GM12878 (cell line): ENCODE measurements around the gene KDM8. TPM values are rescaled to one million over a fixed set of nuclear protein-coding genes. Genes with fewer than 3 reads are reported as not detected.

ENCODE experiments used
- ATAC-seq: fragments of 200-7000 bp; cut with Tn5 transposase; 3 replicates; pipeline ENCODE4 v1.9.1; 2020; ENCODE audit warnings: mild to moderate bottlenecking, moderate library complexity
- BruUV-seq: library from RNA; stranded (reverse); fragments of 400-500 nt; replicated peaks from 2 replicates; lab custom pipeline; 2021; lab: Mats Ljungman, UMichigan
- CTCF ChIA-PET: fragments of 300-600 bp; sonication (Branson Sonifier 250); formaldehyde crosslinking; extraction: SDS; loops from one replicate; lab custom pipeline; 2021; ENCODE audit warnings: inconsistent platforms; lab: Yijun Ruan, JAX
- POLR2A ChIA-PET: fragments of 350-600 bp; formaldehyde crosslinking; extraction: SDS; loops from one replicate; lab custom pipeline; 2021; ENCODE audit warnings: inconsistent platforms; lab: Charles Lee
- RAD21 ChIA-PET: fragments of 300-600 bp; sonication (Branson Sonifier 250); formaldehyde crosslinking; loops from one replicate; lab custom pipeline; 2023; ENCODE audit warnings: antibody characterized with exemption; ENCODE audit not compliant: unreplicated experiment; lab: Charles Lee
- SMC1A ChIA-PET: fragments of 300-600 bp; sonication (Branson Sonifier 250); formaldehyde crosslinking; loops from one replicate; lab custom pipeline; 2023; ENCODE audit not compliant: unreplicated experiment, uncharacterized antibody; lab: Charles Lee
- DNase-seq: peaks from one replicate; pipeline ENCODE4 v3.0.0-alpha.2; 2011; ENCODE audit warnings: low read depth, low spot score
- FAIRE-seq: peaks from 3 replicates; lab custom pipeline; 2011; peaks lifted over from hg19 to GRCh38; lab: Jason Lieb, UNC
- H2AFZ ChIP-seq: 2 replicates; pipeline ENCODE4 v1.6.0; 2011; ENCODE audit warnings: low read depth, low read length, control low read depth; ENCODE audit not compliant: control insufficient read depth
- H3K27ac ChIP-seq: 2 replicates; pipeline ENCODE4 v1.5.1; 2011; ENCODE audit warnings: control low read depth; ENCODE audit not compliant: control insufficient read depth, insufficient read depth
- H3K27me3 ChIP-seq, 2 experiments: replicated peaks in 1 of 2; 2 replicates each; pipeline versions ENCODE4 v1.6.0 to v1.6.1; 2011; ENCODE audit warnings: low read length in 1 of 2; ENCODE audit not compliant: control insufficient read depth in 2 of 2, insufficient read depth in 2 of 2
- H3K36me3 ChIP-seq, 2 experiments: 2 replicates each; pipeline ENCODE4 v1.5.1; 2011; ENCODE audit warnings: low read length in 1 of 2; ENCODE audit not compliant: control insufficient read depth in 2 of 2, insufficient read depth in 2 of 2
- H3K4me1 ChIP-seq: 2 replicates; pipeline ENCODE4 v1.6.1; 2011; ENCODE audit warnings: mild to moderate bottlenecking, low read length, moderate library complexity, mixed read lengths; ENCODE audit not compliant: control insufficient read depth, insufficient read depth
- H3K4me2 ChIP-seq: 2 replicates; pipeline ENCODE4 v1.6.0; 2011; ENCODE audit warnings: control low read depth; ENCODE audit not compliant: control insufficient read depth, insufficient read depth
- H3K4me3 ChIP-seq: fragments of 200-600 bp; sonication (generic); 2 replicates; pipeline ENCODE4 v1.5.1; 2016
- H3K79me2 ChIP-seq: 2 replicates; pipeline ENCODE4 v1.6.0; 2011; ENCODE audit warnings: low read length; ENCODE audit not compliant: control insufficient read depth, insufficient read depth
- H3K9ac ChIP-seq: 2 replicates; pipeline ENCODE4 v1.8.0; 2011; ENCODE audit warnings: low read length, control low read depth, mixed read lengths; ENCODE audit not compliant: control insufficient read depth, insufficient read depth
- H3K9me3 ChIP-seq: replicated peaks from 3 replicates; pipeline ENCODE4 v1.5.1; 2011; ENCODE audit warnings: mild to moderate bottlenecking, low read length; ENCODE audit not compliant: control insufficient read depth, insufficient read depth
- H4K20me1 ChIP-seq: 2 replicates; pipeline ENCODE4 v1.6.0; 2011; ENCODE audit not compliant: control insufficient read depth, insufficient read depth
- BRCA1 ChIP-seq: IDR thresholded peaks from 2 replicates; pipeline ENCODE4 v1.6.1; 2011; ENCODE audit warnings: low read depth, low read length, improper control_type of control experiment
- CBX5 ChIP-seq: sonication (generic); IDR thresholded peaks from 2 replicates; pipeline ENCODE4 v1.6.1; 2016; ENCODE audit warnings: low read depth, moderate library complexity, mild to moderate bottlenecking, inconsistent platforms
- ESRRA ChIP-seq: IDR thresholded peaks from 2 replicates; pipeline ENCODE4 v1.6.1; 2012; ENCODE audit warnings: mild to moderate bottlenecking, low read length, improper control_type of control experiment
- MTA2 ChIP-seq: fragments of 450-650 bp; IDR thresholded peaks from 2 replicates; pipeline ENCODE4 v1.6.1; 2016; ENCODE audit warnings: low read depth, mild to moderate bottlenecking, moderate library complexity
- MTA3 ChIP-seq: IDR thresholded peaks from 2 replicates; pipeline ENCODE4 v1.6.1; 2012; ENCODE audit warnings: low read length, inconsistent platforms, borderline replicate concordance
- MYC ChIP-seq: IDR thresholded peaks from 2 replicates; pipeline ENCODE4 v1.6.1; 2011; ENCODE audit warnings: mild to moderate bottlenecking, low read length, moderate library complexity, inconsistent platforms; ENCODE audit not compliant: insufficient read depth, insufficient replicate concordance, insufficient read length, severe bottlenecking
- RUNX3 ChIP-seq: IDR thresholded peaks from 2 replicates; pipeline ENCODE4 v1.6.1; 2012; ENCODE audit warnings: low read length, inconsistent platforms
- SMAD1 ChIP-seq: fragments of 450-650 bp; IDR thresholded peaks from 2 replicates; pipeline ENCODE4 v1.6.1; 2018; ENCODE audit warnings: mild to moderate bottlenecking, low read depth; ENCODE audit not compliant: partially characterized antibody
- STAT3 ChIP-seq: IDR thresholded peaks from 2 replicates; pipeline ENCODE4 v1.6.1; 2011; ENCODE audit warnings: low read depth, low read length, improper control_type of control experiment
- TCF7 ChIP-seq: IDR thresholded peaks from 2 replicates; pipeline ENCODE4 v1.6.1; 2014; ENCODE audit warnings: antibody characterized with exemption, borderline replicate concordance
- ZNF207 ChIP-seq: fragments of 450-650 bp; IDR thresholded peaks from 2 replicates; pipeline ENCODE4 v1.6.1; 2014; ENCODE audit warnings: antibody characterized with exemption, mild to moderate bottlenecking, borderline replicate concordance
- ZNF274 ChIP-seq: IDR thresholded peaks from one replicate; pipeline ENCODE4 v1.8.0; 2011; ENCODE audit not compliant: insufficient read length, insufficient read depth
- WGBS: methylation state at CpG from one replicate; pipeline ENCODE4 v1.1.6; 2016; ENCODE audit warnings: low lambda C conversion rate; ENCODE audit not compliant: insufficient replicate concordance, insufficient coverage; ENCODE audit errors: missing lambda C conversion rate; 5-methylcytosine and 5-hydroxymethylcytosine counted together
- in situ Hi-C: fragments of 300-500 bp; cut with MboI; formaldehyde crosslinking; loops from 9 replicates; pipeline ENCODE4 v1.14.3; 2018; ENCODE audit warnings: mixed read lengths
- intact Hi-C: fragments of 100-400 bp; cut with micrococcal nuclease; formaldehyde crosslinking; loops from one replicate; pipeline ENCODE4 v1.14.2; 2022; ENCODE audit not compliant: unreplicated experiment
- polyA plus RNA-seq, 11 experiments: library from polyadenylated mRNA; depleted of rRNA in 4 of 11; unstranded in 6 of 11; stranded (reverse) in 5 of 11; fragments of >200 nt; fragmentation: Nextera tagmentation in 4 of 11; fragmentation: Illumina TruSeq in 1 of 11; extraction: Ambion mirVana in 4 of 11; extraction: Trizol in 1 of 11; gene quantifications; 1 replicate in 1 of 11; 2 replicates in 10 of 11; pipeline versions ENCODE4 v1.2.1 to v1.2.3, GENCODE V29; 2011 to 2016; ENCODE audit warnings: inconsistent platforms in 2 of 11, missing spikeins in 2 of 11, low read depth in 1 of 11
- total RNA-seq, 4 experiments: library from RNA; depleted of rRNA in 3 of 4; stranded (reverse); fragments of >200 nt in 3 of 4; fragmentation: Illumina TruSeq in 1 of 4; extraction: Trizol in 1 of 4; gene quantifications; 2 replicates each; pipeline versions ENCODE4 v1.2.1 to v1.2.3, GENCODE V29; 2013 to 2021
- TF ChIP-seq, protein P1 (sequence below): IDR thresholded peaks from 2 replicates; pipeline ENCODE4 v1.6.1; 2012; ENCODE audit warnings: low read length, inconsistent platforms
- TF ChIP-seq, protein P2 (sequence below), 3 experiments: IDR thresholded peaks in 2 of 3; conservative IDR thresholded peaks in 1 of 3; 2 replicates each; pipeline ENCODE4 v1.5.1; 2011; ENCODE audit warnings: low read depth in 3 of 3, low read length in 3 of 3, mild to moderate bottlenecking in 3 of 3, control low read depth in 2 of 3, moderate library complexity in 2 of 3, inconsistent platforms in 1 of 3, mixed read lengths in 1 of 3; ENCODE audit not compliant: control insufficient read depth in 2 of 3, insufficient read depth in 1 of 3; ENCODE audit errors: extremely low read depth in 1 of 3

KDM8 gene
- total and polyA plus RNA-seq, 10 of the 15 experiments (the other 5 are each of a cell fraction or from before 2014, with no cell fraction given): 0.79 to 8.9 (median 5.8) TPM

DNA sequence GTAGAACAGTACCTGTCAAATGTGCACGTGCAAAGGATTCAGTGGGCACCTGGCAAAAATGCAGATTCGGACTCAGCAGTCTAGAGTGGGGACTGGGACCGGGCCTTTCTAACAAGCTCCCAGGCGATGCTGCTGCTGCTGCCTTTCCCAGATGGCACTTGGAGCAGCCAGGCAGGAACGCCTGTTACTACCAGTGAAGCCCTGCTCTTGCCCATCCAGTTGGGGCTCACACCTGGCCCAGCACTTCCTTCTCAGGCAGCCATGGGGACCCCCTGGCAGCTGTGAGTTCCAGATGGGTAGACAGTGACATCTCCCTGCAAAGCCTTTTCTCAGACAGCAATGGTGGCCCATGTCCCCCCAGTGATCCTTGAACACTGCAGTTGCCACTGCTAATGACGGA, 30.4 kb downstream of the KDM8 start:
- no peaks in the 10 kb centered on the region for H3K79me2 ChIP-seq
- DNase-seq (no peak), FAIRE-seq (no peak), ATAC-seq (no peak)
- H3K4me1 ChIP-seq: peaks cover 60% of the 10 kb centered on the region
- CTCF ChIA-PET: interaction anchor here (0.9 to 11.7 kb wide), 26 partner anchors 10 to 226 kb away, joined by 3 to 259 read pairs (median 10); partner anchors contain the start of genes KDM8 and NSMCE1
- TF ChIP-seq SMAD1 (no peak), RUNX3 (no peak), MTA3 (no peak), TCF7 (no peak), STAT3 (no peak), MTA2 (no peak), BRCA1 (no peak), MYC (no peak), ESRRA (no peak), CBX5 (no peak), ZNF207 (no peak), ZNF274 (no peak)
- TF ChIP-seq, protein P1, sequence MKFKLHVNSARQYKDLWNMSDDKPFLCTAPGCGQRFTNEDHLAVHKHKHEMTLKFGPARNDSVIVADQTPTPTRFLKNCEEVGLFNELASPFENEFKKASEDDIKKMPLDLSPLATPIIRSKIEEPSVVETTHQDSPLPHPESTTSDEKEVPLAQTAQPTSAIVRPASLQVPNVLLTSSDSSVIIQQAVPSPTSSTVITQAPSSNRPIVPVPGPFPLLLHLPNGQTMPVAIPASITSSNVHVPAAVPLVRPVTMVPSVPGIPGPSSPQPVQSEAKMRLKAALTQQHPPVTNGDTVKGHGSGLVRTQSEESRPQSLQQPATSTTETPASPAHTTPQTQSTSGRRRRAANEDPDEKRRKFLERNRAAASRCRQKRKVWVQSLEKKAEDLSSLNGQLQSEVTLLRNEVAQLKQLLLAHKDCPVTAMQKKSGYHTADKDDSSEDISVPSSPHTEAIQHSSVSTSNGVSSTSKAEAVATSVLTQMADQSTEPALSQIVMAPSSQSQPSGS: no peak
- TF ChIP-seq, protein P2, sequence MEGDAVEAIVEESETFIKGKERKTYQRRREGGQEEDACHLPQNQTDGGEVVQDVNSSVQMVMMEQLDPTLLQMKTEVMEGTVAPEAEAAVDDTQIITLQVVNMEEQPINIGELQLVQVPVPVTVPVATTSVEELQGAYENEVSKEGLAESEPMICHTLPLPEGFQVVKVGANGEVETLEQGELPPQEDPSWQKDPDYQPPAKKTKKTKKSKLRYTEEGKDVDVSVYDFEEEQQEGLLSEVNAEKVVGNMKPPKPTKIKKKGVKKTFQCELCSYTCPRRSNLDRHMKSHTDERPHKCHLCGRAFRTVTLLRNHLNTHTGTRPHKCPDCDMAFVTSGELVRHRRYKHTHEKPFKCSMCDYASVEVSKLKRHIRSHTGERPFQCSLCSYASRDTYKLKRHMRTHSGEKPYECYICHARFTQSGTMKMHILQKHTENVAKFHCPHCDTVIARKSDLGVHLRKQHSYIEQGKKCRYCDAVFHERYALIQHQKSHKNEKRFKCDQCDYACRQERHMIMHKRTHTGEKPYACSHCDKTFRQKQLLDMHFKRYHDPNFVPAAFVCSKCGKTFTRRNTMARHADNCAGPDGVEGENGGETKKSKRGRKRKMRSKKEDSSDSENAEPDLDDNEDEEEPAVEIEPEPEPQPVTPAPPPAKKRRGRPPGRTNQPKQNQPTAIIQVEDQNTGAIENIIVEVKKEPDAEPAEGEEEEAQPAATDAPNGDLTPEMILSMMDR (IDR thresholded peaks at IDR 0.05 in 2 of 3, conservative IDR thresholded peaks at IDR 0.05 in 1 of 3; ENCODE audit: control insufficient read depth in 2 of 3, extremely low read depth in 1 of 3, insufficient read depth in 1 of 3, low read depth in 3 of 3, low read length in 3 of 3): no peak
- BruUV-seq: no TSS peak
- H3K4me2 ChIP-seq: no peak overlapping the region
- H3K4me3 ChIP-seq: no peak overlapping the region
- no peak overlapping the region for H3K9ac ChIP-seq
- RAD21 ChIA-PET: interaction anchor here (1.4 to 6.9 kb wide), 17 partner anchors 10 to 174 kb away, joined by 5 to 168 read pairs (median 15); partner anchors contain the start of genes IL21R and NSMCE1
- no peak overlapping the region for H3K27ac ChIP-seq
- no peak overlapping the region for H2AFZ ChIP-seq
- POLR2A ChIA-PET: interaction anchor here (1.0 to 2.3 kb wide), 2 partner anchors 106 to 133 kb away, joined by 4 to 15 read pairs; no protein-coding TSS in a partner anchor
- 97% methylated on average over 6 of the region's 6 CpGs for WGBS
- peaks cover 1 to 3% of the 10 kb centered on the region in 2 experiments for H3K36me3 ChIP-seq
- H3K27me3 ChIP-seq: no peaks in the 10 kb centered on the region
- in situ Hi-C loops: loop anchor here (5.0 kb wide), 2 partner anchors 139 to 224 kb away; no protein-coding TSS in a partner anchor
- no peaks in the 10 kb centered on the region for H4K20me1 ChIP-seq
- SMC1A ChIA-PET: interaction anchor here (0.6 to 12.2 kb wide), 23 partner anchors 10 to 217 kb away, joined by 3 to 178 read pairs (median 9); partner anchors contain the start of genes KDM8 and NSMCE1
- H3K9me3 ChIP-seq: no peaks in the 10 kb centered on the region
- intact Hi-C loops: loop anchor here (2.0 kb wide), 1 partner anchor 55 kb away; no protein-coding TSS in a partner anchor
